DND-41 (cell line): ENCODE measurements around the gene DGKH.

Experiments
- CTCF ChIP-seq: IDR thresholded peaks from 2 replicates; pipeline ENCODE4 v1.5.1; 2012; ENCODE audit warnings: borderline replicate concordance, low read length, moderate library complexity, mild to moderate bottlenecking; ENCODE audit not compliant: poor library complexity, severe bottlenecking; ENCODE audit errors: extremely low read depth
- EZH2 ChIP-seq: IDR thresholded peaks from 3 replicates; pipeline ENCODE4 v1.6.1; 2012; ENCODE audit warnings: borderline replicate concordance, low read depth, mild to moderate bottlenecking, moderate library complexity, low read length, inconsistent platforms; ENCODE audit not compliant: severe bottlenecking

GRCh38 chr13:42065414-42065813, 17.0 kb downstream of the DGKH start:
- TF ChIP-seq EZH2 (no peak), CTCF (no peak)
